HG02884 (cell line): ENCODE measurements around the gene STAB2.

ENCODE experiments used
- ATAC-seq: cut with Tn5 transposase; IDR thresholded peaks from one replicate; pipeline ENCODE4 v1.9.1; 2021; ENCODE audit warnings: mild to moderate bottlenecking, moderate library complexity; ENCODE audit not compliant: unreplicated experiment

Gene STAB2

DNA sequence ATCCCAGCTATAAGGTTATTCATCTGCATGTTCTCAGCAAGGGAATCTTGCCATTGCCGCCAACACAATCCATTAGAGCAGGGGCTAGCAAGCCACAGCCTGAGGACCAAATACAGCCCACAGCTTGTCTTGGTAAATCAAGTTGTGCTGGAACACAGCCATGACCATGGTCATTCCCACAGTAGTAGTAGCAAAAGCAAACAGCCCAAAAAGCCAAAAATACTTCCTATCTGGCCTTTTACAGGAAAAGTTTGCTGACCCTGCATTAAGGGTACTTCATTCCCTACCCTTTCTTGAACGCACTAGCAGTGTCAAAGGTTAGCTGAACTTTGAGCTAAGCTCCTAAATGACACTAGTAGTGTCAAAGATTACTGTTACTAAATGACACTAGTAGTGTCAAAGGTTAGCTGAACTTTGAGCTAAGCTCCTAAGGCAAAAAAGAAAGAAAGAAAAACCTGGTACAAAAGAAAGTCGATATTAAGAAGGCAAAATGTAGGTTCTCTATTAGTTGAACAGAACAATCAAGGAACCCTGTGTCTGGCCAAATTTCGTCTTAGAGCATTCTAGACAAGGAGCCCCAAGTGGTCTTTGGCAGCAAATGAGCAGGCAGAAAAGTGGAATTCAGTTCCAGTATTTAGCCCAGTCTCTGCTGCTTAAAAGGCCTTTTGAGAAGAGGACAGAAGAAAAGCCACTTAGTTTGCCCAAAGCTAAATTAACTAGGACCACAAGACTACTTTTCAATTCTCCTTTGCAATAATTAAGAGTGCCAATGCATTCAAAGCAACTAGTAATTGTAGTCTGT lies 186.2 kb downstream of the STAB2 start:
- ATAC-seq: no peak

DNA sequence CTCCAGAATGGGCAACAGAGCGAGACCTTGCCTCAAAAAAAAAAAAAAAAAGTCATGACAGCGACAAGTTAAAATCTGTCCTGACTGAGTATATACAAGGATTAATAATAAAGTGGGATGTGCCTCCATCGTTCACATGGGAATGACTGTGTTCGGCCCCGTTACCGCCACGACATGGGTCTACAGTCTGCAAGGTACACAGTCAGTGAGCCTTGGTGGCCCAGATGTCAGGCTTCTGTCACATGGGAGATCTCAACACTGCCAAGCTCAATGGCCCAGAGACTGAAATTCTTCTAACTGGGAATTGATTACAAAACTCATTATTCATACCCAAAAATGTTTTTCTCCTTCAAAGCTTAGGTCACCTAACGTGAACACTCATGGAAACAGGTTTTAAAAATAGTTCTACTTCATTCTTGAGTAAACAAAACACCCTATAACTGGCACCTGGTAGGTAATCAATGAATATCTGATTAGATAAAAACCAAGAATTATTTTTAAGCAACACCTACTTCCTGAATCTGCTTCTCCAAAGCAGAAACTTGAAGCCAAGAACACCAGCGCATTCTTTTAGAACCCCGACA lies 188.0 kb downstream of the STAB2 start:
- no peak for ATAC-seq

DNA sequence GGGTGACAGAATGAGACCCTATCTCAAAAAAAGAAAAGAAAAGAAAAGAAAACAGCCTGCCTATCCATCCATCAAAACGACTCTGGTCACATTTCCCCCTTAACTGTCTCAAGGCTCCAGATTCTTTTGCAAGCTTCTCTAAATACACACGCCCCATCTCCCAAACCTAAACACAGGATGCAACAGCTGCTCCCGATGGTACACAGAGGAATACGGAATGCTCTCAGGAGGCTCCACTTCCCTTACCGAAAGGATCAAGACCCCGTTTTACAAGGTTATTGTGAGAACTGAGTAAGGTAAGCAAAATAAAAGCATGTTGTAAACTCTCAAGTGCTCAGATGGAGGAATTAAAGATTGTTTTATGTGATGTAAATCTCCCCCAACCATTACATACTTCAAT lies 191.7 kb downstream of the STAB2 start:
- ATAC-seq: no peak

DNA sequence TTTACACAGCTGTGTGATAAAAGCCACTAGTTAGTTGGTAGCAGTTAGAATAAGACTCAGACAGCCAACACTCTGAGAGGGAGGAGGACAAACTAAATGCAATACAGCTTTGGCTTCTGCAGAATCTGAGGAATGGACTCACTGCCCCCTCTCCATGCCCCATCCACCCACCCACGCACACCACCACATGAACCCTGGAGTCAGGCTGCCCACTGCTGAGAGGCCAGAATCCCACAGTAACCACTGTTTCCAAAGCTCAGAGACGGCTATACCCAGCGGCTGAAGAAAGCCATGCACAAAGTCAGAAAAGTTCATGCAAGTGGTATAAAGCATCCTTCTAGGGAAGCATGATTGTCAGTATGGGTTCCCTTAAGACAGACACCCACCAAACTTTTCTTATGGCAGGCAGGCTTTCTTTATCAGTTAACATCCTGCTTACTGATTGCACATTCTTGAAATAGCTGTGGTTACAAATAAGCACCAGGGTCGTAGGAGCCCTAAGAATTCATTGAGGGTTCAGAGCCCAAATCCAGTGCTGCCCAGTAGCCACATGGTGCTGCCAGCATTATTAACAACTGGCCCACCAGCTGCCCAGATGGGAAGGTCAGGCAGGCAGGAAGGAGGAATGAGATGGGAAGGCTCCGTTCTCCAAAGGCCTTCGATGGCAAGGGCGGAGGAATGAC lies 192.5 kb downstream of the STAB2 start:
- no peak for ATAC-seq

DNA sequence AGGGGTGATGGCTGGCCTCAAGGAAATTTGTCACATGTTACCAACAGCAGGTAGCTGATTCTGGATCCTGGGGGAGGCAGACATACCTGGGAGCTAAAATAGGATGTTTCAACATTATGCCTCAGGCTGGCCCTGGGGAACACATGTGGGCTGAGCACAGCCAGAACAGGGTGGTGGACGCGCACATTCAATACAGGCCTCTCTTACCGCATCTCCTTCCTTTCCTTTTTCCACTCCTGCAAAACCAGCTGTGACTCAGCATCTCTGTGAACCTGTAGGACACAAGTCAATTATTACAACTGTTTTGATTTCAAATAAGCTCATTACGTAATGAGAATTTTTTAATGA lies 193.0 kb downstream of the STAB2 start:
- ATAC-seq: no peak

DNA sequence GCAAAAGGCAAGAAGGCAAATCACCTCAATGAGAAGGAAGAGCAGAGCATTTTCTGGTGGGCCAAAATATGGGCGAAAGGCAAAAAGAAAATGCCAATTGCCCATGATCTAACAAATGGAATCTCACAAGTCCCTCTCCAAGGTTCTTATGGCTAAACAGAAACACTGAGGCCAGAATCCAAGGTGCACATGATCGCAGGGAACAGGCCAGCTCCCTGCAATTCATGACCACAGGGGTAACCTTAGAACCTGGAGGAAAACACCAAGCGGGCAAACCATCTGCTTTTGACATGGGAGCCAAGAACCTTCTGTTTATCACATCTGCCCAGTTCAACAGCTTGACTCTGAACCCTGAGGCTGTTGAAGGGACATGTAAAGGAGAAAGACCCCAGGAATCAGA lies 193.9 kb downstream of the STAB2 start:
- no peak for ATAC-seq

DNA sequence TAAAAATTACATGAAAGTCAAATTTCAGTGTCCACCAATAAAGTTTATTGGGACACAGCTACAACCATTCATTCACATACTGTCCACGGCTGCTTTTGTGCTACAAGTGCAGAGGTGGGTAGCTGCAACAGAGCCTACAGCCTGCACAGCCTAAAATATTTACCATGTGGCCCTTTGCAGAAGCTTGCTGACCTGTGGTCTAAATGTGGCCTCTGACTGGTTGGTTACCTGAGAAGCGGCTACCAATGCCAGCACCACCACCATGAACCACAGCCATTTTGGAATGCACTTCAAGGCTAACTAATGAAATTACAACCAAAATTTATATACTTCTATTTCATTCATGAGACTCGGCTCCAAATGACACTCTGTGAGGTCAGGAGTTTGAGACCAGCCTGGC lies 195.3 kb downstream of the STAB2 start:
- no peak for ATAC-seq

DNA sequence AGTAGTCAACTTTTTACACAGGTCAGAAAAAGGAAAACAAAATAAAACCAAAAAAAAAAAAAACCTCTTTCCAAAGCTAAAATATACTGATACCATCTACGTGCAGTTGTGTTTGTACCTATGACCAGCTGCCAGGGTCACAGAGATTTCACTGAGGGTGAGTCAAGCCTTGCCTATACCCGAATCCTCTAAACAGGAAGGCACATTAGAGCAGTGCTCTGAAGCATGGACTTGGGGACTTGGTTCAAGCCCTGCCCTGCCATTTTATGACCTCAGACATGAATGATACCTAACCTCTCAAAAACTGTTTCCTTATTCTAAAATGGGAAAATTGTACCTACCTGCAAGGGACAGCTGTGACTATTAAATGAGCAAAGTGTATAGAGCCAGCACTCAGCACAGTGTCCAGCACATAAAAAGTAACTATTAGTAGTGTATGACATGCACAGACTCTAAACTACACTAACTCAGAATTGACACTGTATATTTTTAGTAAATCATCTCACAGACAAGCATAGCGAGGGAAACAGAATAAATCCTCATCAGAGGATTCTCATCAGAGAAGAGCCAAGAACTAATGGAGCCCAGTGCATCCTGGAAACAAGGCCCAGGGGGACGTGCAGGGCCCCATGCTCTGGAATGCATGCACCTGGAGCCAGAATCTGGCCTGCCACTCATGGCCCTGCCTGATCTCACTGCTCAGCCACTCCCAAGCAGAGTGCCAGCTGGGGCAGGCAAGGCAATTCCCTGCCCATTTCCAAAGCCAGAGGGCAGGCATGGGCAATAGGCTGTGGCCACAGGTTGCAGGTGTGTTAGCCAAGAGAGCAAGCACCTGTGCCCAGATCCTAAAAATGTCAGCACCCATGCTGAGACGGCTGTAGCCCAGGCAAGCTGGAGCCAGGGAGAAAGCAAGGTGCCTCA lies 196.9 kb downstream of the STAB2 start:
- no peak for ATAC-seq

DNA sequence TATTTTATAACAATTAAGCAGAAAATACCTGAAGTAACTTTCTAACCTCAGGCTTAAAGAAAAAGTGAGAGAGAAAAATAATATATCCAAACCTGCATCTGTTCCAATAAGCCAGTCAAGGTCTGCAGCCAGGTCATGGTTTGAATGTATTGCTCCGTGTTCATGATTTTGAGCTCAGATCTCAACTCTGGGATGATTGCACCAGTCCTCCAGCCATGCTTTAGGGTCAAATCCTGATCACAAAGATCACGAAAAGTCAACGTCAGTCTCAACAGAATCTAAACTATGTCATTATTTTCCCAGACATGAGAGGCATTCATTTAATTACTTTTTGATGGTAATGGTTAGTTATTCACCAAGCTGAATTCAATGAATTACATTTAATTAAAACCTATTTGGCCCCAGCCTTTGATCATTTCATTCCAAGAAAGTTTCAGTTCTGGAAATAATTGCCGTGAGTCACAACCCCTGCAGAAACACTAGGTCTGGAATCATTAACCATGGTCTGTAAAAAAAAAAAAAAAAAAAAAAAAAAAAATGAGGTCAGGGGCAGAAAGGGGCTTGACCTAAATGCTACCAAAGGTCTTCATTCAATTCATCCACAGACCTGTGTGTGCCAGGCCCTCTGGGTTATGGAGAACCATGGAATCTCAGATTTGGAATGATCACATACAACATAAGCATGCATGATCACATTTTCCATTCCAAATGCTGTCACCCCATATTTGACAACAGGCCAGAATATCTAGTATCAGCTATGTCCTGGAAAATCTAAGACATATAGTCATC lies 198.4 kb downstream of the STAB2 start:
- no peak for ATAC-seq

DNA sequence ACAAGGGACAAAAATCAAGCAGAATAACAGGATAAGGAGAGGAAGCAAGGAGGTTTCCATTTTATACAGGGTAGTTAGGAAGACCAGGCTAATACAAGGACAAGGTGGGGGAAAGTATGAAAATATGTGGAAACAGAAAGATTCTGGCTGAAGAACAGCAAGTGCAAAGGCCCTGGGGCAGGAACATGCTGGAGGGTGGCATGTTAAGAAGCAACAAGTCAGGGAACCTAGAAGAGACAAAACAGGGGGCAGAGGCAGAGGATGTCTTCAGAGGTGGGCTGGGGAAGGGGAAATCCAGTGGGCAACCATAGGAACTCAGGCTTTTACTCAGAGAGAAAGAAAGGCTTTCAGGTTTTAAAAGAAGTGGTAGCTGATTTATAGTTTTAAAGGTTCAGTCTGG lies 199.1 kb downstream of the STAB2 start:
- no peak for ATAC-seq

DNA sequence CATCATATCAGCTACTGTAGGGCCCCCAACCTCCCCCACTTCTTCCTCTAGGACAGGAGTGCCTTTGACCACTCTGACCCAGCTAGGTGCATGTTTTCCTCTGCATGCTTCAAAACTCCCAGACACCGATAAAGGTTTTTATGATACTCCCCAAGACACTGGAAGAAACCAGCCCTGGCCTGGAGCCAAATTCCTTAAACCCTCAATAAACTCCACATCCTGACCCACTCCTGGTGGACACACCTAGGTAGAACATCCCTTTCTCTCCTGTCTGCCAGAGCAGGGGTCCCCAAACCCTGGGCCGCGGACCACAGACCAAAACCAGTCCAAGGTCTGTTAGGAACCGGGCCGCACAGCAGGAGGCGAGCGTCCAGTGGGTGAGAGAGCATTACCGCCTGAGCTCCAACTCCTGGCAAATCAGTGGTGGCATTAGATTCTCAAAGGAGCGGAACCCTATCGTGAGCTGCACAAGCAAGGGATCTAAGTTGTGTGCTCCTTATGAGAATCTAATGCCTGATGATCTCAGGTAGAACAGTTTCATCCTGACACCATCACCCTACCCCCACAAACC lies 204.4 kb downstream of the STAB2 start:
- no peak for ATAC-seq

DNA sequence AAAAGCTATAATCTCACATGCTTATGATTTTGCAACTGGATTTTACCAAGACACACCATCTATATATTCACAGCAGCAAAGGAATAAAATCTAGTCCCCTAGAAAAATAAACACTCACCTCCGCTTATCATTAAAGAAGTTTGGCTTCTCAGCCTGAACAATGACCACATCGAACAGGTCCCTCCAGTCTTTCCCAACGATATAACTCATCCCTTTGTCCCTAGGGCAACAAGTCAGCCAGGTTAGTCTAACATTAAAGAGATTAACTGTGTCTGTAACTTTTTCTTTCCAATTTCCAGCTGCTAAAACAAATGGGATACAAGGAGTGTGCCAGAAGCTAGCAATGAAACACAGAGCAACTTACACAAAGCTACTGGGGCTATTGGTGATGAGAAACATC lies 206.0 kb downstream of the STAB2 start:
- ATAC-seq: no peak

DNA sequence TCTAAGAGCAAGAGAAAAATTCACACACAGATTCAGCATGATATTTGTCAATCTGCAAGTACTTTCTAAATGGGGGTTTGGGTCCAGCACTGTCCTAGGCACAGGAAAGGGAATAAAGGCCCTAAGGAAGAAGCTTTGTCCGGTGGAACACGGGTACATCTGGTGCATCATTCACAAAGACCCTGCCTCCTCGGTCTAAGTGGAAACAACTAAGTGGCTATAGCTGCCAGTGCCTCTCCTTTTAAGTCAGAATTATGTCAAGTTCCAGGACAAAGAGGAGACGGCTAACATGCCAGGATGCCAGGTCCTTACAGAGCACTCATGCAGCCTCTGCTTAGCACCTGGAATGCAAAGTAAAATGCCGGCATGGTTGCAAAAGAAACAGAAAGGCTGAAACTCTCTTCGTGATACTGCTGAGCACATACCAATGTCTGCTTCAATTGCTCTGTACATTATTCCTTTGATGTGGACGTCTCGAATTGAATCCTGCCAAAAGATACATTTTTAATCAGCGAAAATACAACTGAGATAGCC lies 206.5 kb downstream of the STAB2 start:
- ATAC-seq: no peak

DNA sequence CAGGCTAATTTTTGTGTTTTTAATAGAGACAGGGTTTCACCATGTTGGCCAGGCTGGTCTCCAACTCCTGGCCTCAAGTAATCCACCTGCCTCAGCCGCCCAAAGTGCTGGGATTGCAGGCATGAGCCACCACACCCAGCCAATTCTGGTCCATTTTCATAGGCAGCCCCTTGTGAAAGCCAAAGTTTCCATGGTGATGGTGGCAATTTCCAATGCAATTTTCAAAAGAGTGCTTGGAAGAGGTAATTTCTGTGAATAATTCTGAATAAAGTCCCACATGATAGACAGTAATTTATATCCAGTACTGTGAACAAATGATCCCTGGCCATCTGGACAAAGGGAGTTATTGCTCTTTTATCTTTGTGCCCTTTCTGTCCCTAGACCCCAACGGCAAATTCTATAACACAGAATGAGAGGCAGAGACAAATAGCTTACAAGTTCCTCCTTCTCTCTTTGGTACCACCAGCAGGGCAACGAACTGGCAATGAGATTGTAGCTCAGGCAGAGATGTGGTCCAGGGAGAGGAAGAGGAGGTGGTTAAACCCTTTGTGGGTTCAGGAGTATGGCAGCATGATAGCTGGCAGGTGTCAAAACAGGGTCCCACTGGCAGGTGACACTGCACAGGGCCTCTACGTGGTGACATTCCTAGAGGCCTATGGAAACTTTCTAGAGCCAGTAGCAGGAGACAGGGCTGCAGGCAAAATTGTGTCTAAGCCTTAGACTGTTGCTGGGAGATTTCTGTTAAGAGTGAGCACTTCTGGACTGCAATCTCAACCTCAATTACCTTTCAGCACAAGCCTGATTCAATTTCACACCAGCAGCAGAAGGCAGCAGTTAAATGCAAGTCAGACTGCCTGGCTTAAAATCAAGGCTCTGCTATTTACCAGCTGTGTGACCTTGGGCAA lies 207.5 kb downstream of the STAB2 start:
- ATAC-seq: no peak

DNA sequence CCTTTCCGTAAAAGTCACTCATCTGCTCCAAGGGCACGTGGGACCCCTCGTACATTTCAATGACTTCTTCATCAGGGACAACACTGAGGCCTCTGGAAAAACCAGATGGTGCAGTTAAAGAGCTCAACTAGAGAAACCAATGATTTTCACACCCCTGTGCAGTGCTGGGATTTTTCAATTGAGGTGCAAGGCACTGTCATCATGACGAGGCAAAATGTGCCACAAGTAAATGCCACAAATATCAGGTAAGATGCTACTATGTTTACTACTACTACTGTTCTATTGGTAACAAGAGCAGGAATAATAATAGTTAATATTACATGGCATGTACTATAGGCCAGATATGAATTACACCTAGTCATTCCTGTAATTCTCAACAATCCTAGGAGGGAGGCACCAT lies 211.5 kb downstream of the STAB2 start:
- no peak for ATAC-seq

DNA sequence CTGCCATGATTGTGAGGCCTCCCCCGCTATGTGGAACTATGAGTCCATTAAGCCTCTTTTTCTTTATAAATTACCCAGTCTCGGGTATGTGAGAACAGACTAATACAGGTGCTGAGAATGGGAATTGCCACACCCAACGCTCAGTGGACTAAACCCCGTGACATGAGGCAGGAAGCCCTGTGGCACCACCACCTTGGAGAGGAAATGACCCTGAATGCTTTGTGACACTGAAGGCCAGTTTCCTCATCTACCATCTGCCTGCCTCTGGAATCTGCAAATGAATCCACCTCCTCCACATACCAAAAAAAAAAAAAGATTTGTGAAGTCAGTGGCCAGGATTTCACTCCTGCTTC lies 212.4 kb downstream of the STAB2 start:
- ATAC-seq: no peak

DNA sequence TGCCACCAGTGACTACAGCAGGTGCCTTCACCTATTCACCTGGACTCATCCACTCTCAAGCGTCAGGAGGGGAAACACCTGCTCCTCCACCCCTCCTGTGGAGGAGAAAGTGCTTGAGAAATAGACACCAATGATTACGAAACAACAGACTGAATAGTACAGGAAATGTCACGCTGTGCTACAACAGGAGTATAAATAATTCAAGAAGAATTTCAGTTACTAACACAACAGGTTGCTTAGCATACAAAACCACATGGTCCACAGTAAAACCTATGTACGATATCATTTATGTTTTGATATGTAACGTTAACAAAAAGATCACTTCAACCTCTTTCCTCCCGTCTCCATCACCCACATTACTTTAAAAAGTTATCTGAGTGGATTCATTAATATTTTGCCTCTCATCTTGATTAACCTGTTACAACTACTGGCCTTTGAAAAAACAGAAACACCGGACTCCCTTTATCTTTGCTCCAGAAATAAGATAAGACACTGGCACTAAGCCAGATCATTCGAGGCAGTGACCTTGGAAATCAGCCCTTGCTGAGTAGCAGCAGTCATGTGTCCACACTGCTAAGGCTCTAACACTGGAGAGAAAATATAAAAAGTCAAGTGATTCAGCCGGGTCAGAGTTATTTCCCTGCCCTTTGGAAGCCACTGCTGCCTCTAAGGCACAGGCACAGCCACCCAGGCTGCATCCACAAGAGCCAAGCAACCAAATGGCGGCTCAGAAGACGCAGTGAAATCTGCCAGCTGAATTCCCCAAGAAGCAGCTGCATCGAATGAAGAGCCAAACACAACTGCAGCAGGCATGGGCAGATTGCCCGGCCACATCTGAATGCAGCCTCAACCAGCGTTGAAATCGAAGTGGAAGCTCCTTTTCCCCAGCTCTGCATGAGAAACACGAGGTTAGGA lies 213.0 kb downstream of the STAB2 start:
- ATAC-seq: no peak
